GM18867 (cell line): Measurements from ENCODE around the gene NGFR.

ENCODE experiments used
- ATAC-seq: cut with Tn5 transposase; IDR thresholded peaks from one replicate; pipeline ENCODE4 v1.9.1; 2021; ENCODE audit warnings: mild to moderate bottlenecking, moderate library complexity; ENCODE audit not compliant: unreplicated experiment

The NGFR gene

GRCh38 chr17:49468811-49469385 is 26.2 kb upstream of the NGFR start:
- ATAC-seq: no peak

GRCh38 chr17:49469831-49470810 is 25.0 kb upstream of the NGFR start:
- ATAC-seq: no peak

- no peak for ATAC-seq
These were observed 23.9 kb upstream of the NGFR start for GRCh38 chr17:49471089-49471683.

GRCh38 chr17:49471769-49472168 is 23.3 kb upstream of the NGFR start:
- ATAC-seq: no peak

- ATAC-seq: no peak
These were observed 22.6 kb upstream of the NGFR start for GRCh38 chr17:49472527-49472926.

- no peak for ATAC-seq
These were observed 21.0 kb upstream of the NGFR start for GRCh38 chr17:49473900-49474751.

- ATAC-seq: no peak
These were observed 17.4 kb upstream of the NGFR start for GRCh38 chr17:49477709-49478108.

GRCh38 chr17:49480836-49481615 is 14.1 kb upstream of the NGFR start:
- no peak for ATAC-seq

GRCh38 chr17:49482144-49482817 is 12.8 kb upstream of the NGFR start:
- no peak for ATAC-seq

GRCh38 chr17:49483599-49484509 is 11.2 kb upstream of the NGFR start:
- no peak for ATAC-seq

GRCh38 chr17:49484588-49484987 is 10.5 kb upstream of the NGFR start:
- ATAC-seq: no peak

- ATAC-seq: no peak
These were observed 9.0 kb upstream of the NGFR start for GRCh38 chr17:49486012-49486641.

GRCh38 chr17:49487183-49487582 is 7.9 kb upstream of the NGFR start:
- ATAC-seq: no peak

GRCh38 chr17:49488612-49489011 is 6.5 kb upstream of the NGFR start:
- no peak for ATAC-seq

GRCh38 chr17:49489348-49489747 is 5.7 kb upstream of the NGFR start:
- ATAC-seq: no peak

- ATAC-seq: no peak
These were observed 4.8 kb upstream of the NGFR start for GRCh38 chr17:49490276-49490675.

- ATAC-seq: no peak
These were observed 3.8 kb upstream of the NGFR start for GRCh38 chr17:49491192-49491769.
